GM18508 (cell line): Measurements from ENCODE around the gene DLGAP4.
"Not testable (repeated sequence)": the region's sequence is repeated elsewhere in the genome, so short reads cannot be mapped to it uniquely, and the experiment has no call there.

Source experiments
- ATAC-seq: cut with Tn5 transposase; IDR thresholded peaks from one replicate; pipeline ENCODE4 v1.9.1; 2021; ENCODE audit warnings: moderate number of reproducible peaks; ENCODE audit not compliant: insufficient read depth, unreplicated experiment

The DLGAP4 gene

GRCh38 chr20:36522412-36522811 lies 216.3 kb downstream of the DLGAP4 start:
- ATAC-seq, result not testable (repeated sequence)

GRCh38 chr20:36523341-36523740 lies 217.2 kb downstream of the DLGAP4 start:
- ATAC-seq, result no peak

GRCh38 chr20:36525620-36526365 lies 219.7 kb downstream of the DLGAP4 start:
- no peak for ATAC-seq

DNA sequence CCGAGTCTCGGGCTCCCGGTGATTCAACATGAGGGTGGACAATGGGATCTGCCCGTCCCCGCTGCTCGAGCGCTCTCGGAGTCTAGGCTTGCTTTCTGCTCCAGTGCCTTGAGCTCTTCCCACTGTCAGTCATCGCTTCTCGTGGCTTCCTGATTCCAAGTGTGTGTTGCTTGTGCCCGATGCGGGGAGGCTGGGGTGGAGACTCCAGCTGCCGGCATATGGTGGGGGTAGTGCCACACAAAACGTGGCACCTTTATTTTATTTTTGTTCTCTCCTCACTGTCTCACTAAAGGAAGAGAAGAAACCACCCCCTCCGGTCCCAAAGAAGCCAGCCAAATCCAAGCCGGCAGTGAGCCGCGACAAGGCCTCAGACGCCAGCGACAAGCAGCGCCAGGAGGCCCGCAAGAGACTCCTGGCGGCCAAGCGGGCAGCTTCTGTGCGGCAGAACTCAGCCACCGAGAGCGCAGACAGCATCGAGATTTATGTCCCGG lies 220.4 kb downstream of the DLGAP4 start:
- no peak for ATAC-seq

- ATAC-seq, result no peak
Measured at GRCh38 chr20:36527331-36528125, 221.4 kb downstream of the DLGAP4 start.

DNA sequence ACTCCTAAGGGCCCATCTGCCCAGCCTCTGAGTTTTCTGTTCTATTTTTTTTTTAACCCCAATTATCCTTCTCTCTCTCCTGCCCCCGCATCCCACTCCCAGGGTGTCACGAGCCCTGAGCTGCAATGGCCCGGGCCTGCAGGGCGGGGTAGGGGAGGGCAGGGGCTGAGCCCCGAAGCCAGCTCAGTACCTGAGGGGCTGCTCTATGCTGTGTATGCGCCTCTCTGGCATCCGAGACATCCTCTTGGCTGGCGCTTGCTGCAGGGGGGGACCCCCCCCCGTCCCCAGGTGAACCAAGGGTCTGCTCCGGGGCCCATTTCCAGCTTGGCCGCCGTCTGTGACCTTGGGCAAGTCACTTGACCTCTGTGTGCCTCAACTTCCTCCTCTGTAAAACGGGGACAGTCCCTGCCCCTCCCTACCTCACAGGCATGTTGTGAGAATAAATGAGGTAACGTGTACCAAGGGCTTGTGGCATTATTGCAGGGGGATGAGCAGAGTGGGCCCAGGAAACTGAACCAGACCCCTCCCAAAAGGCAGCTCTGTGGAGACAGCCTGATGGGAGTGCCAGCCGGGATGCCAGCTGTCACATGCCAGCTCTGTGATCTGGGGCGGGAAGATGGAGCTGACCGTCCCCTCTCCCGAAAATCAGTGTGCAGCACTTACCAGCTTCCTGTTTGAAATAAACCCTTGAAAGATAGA lies 222.2 kb downstream of the DLGAP4 start:
- ATAC-seq, result no peak

- ATAC-seq, result no peak
Measured at GRCh38 chr20:36528875-36529417, 222.8 kb downstream of the DLGAP4 start.

GRCh38 chr20:36532388-36532787 lies 226.2 kb downstream of the DLGAP4 start:
- ATAC-seq, result no peak

- no peak for ATAC-seq
Measured at GRCh38 chr20:36532822-36533221, 226.7 kb downstream of the DLGAP4 start.

DNA sequence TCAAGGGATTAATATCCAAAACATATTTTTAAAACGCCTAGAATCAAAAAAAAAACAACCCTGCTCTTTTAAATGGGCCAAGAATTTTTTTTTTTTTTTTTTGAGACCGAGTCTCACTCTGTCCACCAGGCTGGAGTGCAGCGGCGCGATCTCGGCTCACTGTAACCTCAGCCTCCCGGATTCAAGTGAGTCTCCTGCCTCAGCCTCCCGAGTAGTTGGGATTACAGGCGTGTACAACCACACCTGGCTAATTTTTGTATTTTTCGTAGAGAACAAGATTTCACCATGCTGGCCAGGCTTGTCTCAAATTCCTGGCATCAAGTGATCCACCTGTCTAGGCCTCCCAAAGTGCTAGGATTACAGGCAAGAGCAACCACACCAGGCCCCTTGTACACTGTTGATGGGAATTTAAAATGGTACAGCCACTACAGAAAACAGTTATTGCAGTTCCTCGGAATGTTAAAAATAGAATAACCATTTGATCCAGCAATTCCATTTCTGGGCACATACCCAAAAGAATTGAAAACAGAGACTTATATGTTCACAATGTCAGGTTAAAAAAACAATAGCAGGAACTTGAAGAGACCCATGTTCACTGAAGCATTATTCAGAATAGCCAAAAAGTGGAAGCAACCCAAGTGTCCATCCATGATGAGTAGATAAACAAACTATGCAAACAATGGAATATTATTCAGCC lies 232.0 kb downstream of the DLGAP4 start:
- no peak for ATAC-seq

GRCh38 chr20:36540551-36541211 lies 234.5 kb downstream of the DLGAP4 start:
- ATAC-seq, result no peak

- no peak for ATAC-seq
Measured at GRCh38 chr20:36541227-36541767, 235.2 kb downstream of the DLGAP4 start, which contains the start of gene MYL9. Gene MYL9 (plus strand): TSS chr20:36541519. CDS start chr20:36544885, 3,366 bp downstream.

DNA sequence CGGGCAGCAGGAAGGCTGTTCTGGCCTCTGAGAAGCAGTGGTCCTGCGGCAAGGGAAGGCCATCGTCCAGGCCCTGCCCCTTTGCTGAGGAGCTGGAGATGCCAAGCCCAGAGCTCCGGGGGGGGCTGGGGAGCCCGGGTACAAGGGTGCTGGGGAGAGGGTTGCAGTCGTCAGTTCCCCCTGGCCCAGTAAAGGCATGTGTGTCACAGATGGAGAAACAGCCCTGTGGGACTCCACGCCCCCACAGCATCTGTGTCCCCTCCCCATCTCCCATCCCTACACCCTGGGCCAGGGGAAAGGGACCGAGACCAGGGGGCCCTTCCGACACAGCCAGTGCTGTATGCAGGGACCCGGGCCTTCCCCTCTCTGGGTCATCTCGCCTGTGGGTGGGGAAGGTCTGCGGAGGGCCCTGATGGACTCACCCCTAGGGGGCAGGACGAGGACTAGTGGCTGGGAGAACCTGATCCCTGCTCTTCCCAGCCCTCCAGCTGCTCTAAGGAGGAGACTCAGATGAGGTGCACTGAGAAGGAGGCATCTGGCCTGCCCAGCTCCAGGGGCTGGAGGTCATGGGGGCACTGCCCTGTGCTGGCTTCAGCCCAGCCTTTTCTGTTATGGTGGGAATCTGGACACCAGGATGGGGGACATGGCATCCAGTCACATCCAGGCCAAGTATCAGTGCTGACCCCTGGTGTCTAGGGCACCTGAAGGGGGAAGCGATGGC lies 235.8 kb downstream of the DLGAP4 start:
- ATAC-seq, result no peak

DNA sequence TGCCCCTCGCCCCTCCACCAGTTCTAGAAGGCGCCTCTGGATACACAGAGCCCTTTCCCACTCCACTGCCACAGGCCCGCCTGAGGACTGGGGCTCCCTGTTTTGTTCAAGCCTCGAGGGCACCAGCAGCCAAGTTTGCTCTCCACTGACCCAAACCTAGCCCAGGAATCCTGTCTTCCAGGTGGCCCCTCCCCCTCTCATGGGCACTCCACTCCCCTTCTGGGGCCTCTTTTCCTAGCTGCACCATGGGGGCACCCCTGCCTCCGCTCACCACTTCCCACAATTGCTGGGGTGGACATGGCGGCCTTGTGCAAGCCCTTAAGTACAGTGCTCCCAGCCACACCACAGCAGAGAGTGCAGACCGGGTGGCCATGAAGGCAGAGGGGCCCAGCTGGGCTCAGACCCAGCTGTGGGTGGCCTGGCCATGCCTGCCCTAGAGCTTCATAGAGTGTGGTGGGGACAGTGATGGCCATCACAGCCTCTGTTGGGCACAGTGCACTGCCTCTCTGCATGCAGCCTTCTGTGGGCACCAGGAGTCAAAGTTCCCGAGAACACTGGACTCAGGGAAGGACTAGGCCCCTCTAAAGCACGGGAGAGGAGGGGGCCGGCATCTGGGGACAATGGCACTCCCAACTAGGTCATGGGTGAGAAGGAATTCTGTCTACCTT lies 236.5 kb downstream of the DLGAP4 start:
- no peak for ATAC-seq

- ATAC-seq, result no peak
Measured at GRCh38 chr20:36543184-36544133, 237.3 kb downstream of the DLGAP4 start.

DNA sequence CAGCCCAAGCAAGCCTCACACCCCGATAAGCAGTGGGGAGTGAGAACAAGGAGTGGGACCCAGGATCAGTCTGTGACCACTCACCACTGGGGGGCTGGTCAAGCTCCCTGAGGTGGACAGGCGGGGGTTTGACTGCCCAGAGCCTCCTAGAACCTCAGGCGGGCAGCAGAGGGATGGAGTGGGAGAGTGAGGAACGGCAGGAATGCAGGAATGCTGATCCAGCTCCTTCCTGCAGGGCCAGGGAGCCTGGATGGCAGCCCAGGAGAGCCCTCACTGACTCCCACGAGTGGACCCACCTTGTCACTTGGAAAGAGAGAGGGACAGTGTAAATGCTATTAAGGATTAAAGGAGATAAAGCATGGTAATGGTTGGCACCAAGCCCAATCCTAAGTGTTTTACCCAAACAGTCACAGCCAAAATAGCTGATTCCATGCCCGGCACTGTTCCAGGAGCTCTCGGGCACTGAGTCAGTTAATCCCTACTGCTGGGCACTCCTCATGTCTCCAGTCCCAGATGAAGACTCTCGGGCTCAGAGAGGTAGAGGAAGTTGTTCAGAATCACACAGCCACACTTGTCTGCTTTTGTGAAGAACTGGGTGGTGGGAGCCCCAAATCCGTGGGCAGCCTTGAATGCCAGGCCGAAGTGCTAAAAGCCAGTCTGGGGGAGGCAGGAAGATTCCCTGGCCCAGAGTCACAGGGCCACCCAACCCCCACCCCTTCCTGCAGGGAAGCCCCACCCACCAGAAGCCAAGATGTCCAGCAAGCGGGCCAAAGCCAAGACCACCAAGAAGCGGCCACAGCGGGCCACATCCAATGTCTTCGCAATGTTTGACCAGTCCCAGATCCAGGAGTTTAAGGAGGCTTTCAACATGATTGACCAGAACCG lies 238.2 kb downstream of the DLGAP4 start:
- no peak for ATAC-seq
